ENCODE results near the gene SOX13. TPM values are rescaled to one million over a fixed set of nuclear protein-coding genes. Genes with fewer than 3 reads are reported as not detected.

Gene SOX13
- total RNA-seq, 2 experiments from 2014 or later, result 0.73 to 1.1 TPM

DNA sequence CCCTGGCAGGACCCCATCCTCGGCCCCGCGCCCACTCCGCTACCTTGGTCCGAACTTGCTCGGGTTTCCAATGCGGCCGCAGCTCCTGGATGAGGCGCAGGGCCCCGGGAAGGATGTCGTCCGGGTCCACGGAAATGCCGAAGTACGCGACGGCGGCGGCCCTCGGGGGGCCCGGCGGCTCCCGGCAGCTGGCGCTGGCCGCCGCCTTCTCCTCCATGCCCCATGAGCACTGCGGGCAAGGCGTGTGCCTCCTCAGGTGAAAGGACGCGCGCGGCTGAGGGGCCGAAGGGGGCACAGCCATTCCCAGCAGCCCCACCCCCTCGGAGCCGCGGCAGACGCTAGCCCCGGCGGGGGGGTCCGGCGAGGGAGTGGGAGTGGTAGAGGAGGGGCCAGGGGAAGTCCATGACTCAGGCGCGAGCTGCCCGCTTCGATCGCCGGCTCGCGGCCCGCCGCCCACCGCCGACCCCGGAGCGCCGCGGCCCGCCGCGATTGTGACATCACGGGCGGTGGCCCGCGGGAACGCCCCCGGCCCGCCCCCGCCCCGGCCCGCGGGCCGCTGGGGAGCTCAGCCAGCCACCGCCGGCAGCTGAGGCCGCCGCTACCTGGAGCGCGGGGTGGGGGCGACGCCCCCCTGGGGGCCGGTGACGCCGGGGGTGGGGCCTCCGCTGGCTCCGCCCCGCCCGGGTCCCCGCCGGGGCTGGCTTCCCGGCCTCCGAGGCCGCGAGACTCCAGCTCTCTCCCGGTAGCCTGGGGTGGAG lies 78.8 kb downstream of the SOX13 start, which contains the start of gene ETNK2:
ETNK2 (minus strand) TSS at position 493 of the 758 bp plus-strand sequence; CDS start at position 301, 192 bp downstream.
- Mint-ChIP-seq H3K27me3 (no peaks in the 10 kb centered on the region), H3K4me1 (peaks cover 4% of the 10 kb centered on the region), H3K9me3 (ENCODE audit: low read depth) (no peaks in the 10 kb centered on the region), H3K27ac (no peak within 1 kb of the TSS), H3K4me3 (peak within 1 kb of the TSS; percentile 63), H3K36me3 (ENCODE audit: low read depth) (no peaks in the 10 kb centered on the region)
- peak; percentile 72 for ATAC-seq
- CTCF ChIA-PET, result interaction anchor here (0.6 to 1.5 kb wide), 3 partner anchors 15 to 668 kb away, joined by 3 read pairs; no protein-coding TSS in a partner anchor
- POLR2A ChIA-PET, result interaction anchor here (0.6 kb wide), 1 partner anchor 148 kb away, joined by 3 read pairs; no protein-coding TSS in a partner anchor
- peak; percentile 62 for DNase-seq
- intact Hi-C loops (cut with DNase I, micrococcal nuclease), result loop anchor here in 1 of 2 experiments (1.0 kb wide), 1 partner anchor 290 kb away; the partner anchor contains the start of gene SNRPE

DNA sequence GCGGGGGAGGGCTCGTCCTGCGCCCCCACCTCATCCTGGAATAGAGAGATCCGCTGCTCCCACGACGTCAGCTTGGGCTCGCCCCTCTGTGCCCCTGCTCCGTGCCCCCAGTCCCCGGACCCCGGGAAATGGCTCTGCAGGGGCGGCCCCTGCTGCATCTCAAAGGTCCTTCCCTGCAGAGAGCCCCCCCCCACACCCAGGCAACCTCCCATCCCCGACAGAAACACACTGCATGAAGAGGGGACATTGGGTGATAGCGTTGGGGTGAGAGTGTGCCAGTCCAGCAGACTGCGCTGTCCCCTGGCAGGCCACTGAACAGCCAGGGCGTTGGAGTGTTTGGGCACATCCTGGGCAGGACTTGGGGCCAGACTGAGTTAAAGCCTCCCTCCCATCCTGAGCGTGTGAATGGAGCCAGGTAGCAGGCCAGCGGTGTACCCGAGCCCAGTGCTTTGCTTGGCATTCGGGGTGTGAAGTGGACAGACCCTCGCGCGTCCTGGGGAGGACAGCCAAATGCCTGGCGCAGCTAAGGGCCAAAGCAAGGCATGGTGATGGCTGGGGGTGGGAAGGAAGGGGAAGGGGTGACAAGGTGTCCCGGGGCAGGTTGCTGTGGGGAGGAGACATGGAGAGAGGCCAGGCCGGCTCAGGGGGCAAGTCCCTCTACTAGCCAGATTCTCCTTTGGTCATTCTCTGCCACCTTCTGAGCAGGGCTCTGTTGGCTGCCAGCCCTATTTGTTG lies 79.6 kb downstream of the SOX13 start:
- ChIA-PET CTCF (interaction anchor here (0.6 to 1.5 kb wide), 3 partner anchors 10 to 207 kb away, joined by 3 read pairs; no protein-coding TSS in a partner anchor), POLR2A (interaction anchor here (0.6 kb wide), 1 partner anchor 147 kb away, joined by 3 read pairs; no protein-coding TSS in a partner anchor)
- peak overlapping the region; percentile 63 for H3K4me3 Mint-ChIP-seq
- H3K36me3 Mint-ChIP-seq (ENCODE audit: low read depth), result no peaks in the 10 kb centered on the region
- no peak overlapping the region for H3K27ac Mint-ChIP-seq
- H3K9me3 Mint-ChIP-seq (ENCODE audit: low read depth), result no peaks in the 10 kb centered on the region
- peaks cover 4% of the 10 kb centered on the region for H3K4me1 Mint-ChIP-seq
- DNase-seq (no peak), ATAC-seq (peak; percentile 11)
- intact Hi-C loops (cut with DNase I, micrococcal nuclease), result loop anchor here in 1 of 2 experiments (1.0 kb wide), 1 partner anchor 291 kb away; the partner anchor contains the start of gene SNRPE
- no peaks in the 10 kb centered on the region for H3K27me3 Mint-ChIP-seq

DNA sequence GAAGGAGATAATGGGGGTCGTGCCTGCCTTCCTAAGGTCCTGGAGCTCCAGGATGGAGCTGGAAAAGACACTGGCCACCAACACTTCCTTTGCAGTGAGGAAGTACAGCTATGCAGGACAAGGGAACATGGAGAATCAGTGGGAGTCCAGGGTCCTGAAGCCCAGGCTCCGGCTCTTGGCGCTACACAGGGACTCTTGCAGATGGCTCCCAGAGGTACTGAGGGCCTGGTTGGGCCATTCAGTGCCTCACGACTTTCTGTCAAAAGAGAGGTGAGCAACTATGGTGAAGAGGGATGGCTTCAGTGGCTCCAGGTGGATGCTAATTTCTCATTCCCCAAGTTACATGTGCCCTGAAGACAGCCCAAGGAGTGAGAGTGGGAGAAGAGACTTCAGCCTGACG lies 80.8 kb downstream of the SOX13 start:
- POLR2A ChIA-PET, result no interaction called here
- H3K9me3 Mint-ChIP-seq (ENCODE audit: low read depth), result no peaks in the 10 kb centered on the region
- no peaks in the 10 kb centered on the region for H3K27me3 Mint-ChIP-seq
- ATAC-seq (no peak), DNase-seq (no peak)
- CTCF ChIA-PET, result interaction anchor here (0.6 to 1.4 kb wide), 4 partner anchors 9 to 1838 kb away, joined by 3 to 4 read pairs (median 3); no protein-coding TSS in a partner anchor
- peaks cover 4% of the 10 kb centered on the region for H3K4me1 Mint-ChIP-seq
- H3K27ac Mint-ChIP-seq, result no peak overlapping the region
- H3K36me3 Mint-ChIP-seq (ENCODE audit: low read depth), result no peaks in the 10 kb centered on the region
- no peak overlapping the region for H3K4me3 Mint-ChIP-seq
- intact Hi-C loops (cut with DNase I, micrococcal nuclease), result no loop called here

DNA sequence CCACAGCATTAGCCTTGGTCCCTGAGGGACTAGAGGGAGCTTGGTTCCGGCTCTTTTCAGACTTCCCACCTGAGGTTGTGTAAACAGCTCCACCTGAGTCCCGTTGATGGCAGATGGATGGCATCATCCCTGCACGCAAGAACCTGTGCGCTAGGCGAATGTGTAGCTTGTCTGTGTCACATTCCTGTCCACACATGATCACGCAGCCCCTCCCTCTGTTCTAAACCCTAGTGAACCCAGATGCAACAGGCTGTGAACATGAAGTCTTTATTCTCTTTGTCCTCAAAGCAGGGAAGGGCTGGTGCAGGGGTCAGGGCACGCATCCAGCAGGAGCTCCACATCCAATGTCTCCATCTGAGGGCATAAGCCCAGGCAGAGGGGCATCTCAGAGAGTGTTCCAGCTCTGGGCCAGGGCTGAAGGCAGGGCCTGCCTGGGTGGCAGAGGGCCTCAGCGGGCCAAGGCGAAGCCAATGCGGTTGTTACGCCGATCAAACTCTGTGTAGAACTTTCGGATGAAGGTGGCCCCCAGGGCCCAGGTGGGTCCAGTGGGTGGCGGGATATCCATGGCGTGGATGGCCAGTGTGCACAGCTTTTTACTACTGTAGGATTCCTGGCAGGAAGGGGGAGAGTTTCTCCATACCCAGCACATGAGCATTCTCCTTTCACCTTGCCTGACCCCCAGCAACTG lies 81.8 kb downstream of the SOX13 start:
- POLR2A ChIA-PET, result no interaction called here
- H3K27ac Mint-ChIP-seq, result no peak overlapping the region
- intact Hi-C loops (cut with DNase I, micrococcal nuclease), result no loop called here
- no peak overlapping the region for H3K4me3 Mint-ChIP-seq
- ATAC-seq (no peak), DNase-seq (no peak)
- H3K4me1 Mint-ChIP-seq, result peaks cover 4% of the 10 kb centered on the region
- H3K9me3 Mint-ChIP-seq (ENCODE audit: low read depth), result no peaks in the 10 kb centered on the region
- no peaks in the 10 kb centered on the region for H3K36me3 Mint-ChIP-seq (ENCODE audit: low read depth)
- no peaks in the 10 kb centered on the region for H3K27me3 Mint-ChIP-seq
- CTCF ChIA-PET, result interaction anchor here (1.0 to 2.1 kb wide), 6 partner anchors 9 to 244 kb away, joined by 3 to 6 read pairs (median 4); no protein-coding TSS in a partner anchor

DNA sequence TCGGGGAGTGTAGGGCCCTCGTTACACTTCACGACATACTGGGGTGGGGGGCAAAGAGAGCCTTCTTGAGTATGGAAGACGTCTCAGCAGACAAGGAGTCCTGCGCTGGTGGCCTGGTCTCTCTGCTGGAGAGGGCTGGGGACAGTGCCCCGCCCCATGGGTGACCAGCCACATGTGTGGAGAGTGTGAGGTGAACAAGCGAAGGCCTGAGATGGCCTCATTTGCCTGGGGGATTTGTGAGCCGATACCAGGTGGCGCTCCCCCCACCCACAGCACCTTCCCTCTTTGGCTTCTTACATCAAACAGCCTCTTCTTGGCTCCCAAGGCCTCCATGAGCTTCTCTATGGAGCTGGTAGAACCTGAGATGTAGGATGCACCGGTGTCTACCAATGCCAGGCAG lies 83.0 kb downstream of the SOX13 start:
- no peak for DNase-seq
- H3K27me3 Mint-ChIP-seq, result peaks cover 2% of the 10 kb centered on the region
- no peak overlapping the region for H3K4me3 Mint-ChIP-seq
- POLR2A ChIA-PET, result no interaction called here
- no peaks in the 10 kb centered on the region for H3K9me3 Mint-ChIP-seq (ENCODE audit: low read depth)
- intact Hi-C loops (cut with DNase I, micrococcal nuclease), result no loop called here
- no peaks in the 10 kb centered on the region for H3K36me3 Mint-ChIP-seq (ENCODE audit: low read depth)
- peaks cover 4% of the 10 kb centered on the region for H3K4me1 Mint-ChIP-seq
- no peak for ATAC-seq
- CTCF ChIA-PET, result interaction anchor here (0.6 to 2.1 kb wide), 2 partner anchors 51 to 233 kb away, joined by 3 to 6 read pairs; no protein-coding TSS in a partner anchor
- H3K27ac Mint-ChIP-seq, result no peak overlapping the region

DNA sequence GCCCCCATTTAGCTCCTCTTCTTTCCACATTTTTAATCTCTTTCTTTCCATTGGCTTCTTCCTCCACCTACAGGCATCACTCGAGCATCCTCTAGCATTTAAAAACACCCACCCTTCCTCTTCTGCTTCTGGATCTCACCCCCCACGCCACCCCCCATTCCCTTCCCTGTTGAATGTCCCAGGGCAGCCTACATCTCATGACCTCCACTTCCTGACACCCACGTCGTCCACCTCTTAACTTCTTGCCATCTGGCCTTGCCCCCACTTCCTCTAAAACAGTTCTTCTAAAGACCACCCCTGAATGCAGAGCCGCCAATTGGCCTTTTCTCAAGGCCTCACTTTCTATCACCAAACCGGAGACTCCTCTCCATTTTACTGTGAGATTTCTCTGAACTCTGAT lies 85.0 kb downstream of the SOX13 start:
- no peak for ATAC-seq
- peaks cover 1% of the 10 kb centered on the region for H3K4me1 Mint-ChIP-seq
- ChIA-PET CTCF (interaction anchor here (1.8 kb wide), 1 partner anchor 241 kb away, joined by 8 read pairs; no protein-coding TSS in a partner anchor), POLR2A (no interaction called here)
- no peak overlapping the region for H3K4me3 Mint-ChIP-seq
- DNase-seq, result no peak
- no peaks in the 10 kb centered on the region for H3K36me3 Mint-ChIP-seq (ENCODE audit: low read depth)
- intact Hi-C loops (cut with DNase I, micrococcal nuclease), result no loop called here
- H3K9me3 Mint-ChIP-seq (ENCODE audit: low read depth), result no peaks in the 10 kb centered on the region
- H3K27ac Mint-ChIP-seq, result no peak overlapping the region
- peaks cover 5% of the 10 kb centered on the region for H3K27me3 Mint-ChIP-seq

DNA sequence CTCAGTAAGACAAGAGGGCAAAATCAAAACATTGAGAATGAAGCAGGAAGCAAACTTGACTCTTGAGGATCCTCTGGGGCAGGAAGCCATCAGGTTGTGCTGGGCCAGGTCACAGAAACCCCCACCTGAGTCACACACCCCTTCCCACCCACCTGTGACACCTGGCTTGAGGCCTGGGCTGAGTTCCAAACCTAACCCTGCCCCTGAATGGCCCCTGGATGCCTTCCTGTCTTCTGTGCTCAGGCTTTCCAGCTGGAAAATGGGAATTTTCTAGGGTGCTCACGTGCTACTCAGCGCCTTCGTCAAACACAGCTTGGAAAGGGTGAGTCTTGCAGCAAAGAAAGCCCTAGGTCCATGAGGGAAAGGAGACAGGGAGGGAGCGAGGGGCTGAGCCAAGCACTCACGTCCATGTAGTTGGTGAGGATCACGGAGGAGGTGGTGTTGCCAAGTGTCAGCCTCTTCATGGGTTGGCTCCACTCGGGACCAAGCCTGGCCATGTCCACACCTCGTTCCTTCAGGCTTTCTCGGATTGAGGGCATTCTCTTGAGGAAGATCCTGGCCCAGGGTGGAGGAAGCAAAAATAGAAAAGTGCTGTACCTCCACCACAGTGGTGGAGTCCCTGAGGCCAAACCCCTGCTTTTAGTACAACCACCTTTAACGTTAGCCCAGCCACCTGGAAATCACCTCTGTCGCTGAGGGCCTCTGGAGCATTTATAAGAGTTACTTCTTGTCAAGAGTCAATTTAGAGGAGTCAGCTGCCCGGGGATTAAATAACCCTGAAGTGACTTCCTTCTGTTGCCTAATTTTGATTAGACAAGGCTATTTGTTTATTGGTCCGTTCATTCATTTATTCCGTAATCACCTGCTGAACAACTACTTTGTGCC lies 88.9 kb downstream of the SOX13 start:
- ChIA-PET CTCF (interaction anchor here (0.5 to 4.7 kb wide), 22 partner anchors 9 to 924 kb away, joined by 3 to 57 read pairs (median 4); partner anchors contain the start of gene PLEKHA6), POLR2A (no interaction called here)
- peaks cover 1% of the 10 kb centered on the region for H3K4me1 Mint-ChIP-seq
- H3K36me3 Mint-ChIP-seq (ENCODE audit: low read depth), result no peaks in the 10 kb centered on the region
- H3K27ac Mint-ChIP-seq, result no peak overlapping the region
- peaks cover 7% of the 10 kb centered on the region for H3K27me3 Mint-ChIP-seq
- ATAC-seq, result no peak
- DNase-seq, result no peak
- H3K4me3 Mint-ChIP-seq, result no peak overlapping the region
- no peaks in the 10 kb centered on the region for H3K9me3 Mint-ChIP-seq (ENCODE audit: low read depth)
- intact Hi-C loops (cut with DNase I, micrococcal nuclease), result loop anchor here (1.0 to 2.0 kb wide), 5 partner anchors 45 to 645 kb away; no protein-coding TSS in a partner anchor

DNA sequence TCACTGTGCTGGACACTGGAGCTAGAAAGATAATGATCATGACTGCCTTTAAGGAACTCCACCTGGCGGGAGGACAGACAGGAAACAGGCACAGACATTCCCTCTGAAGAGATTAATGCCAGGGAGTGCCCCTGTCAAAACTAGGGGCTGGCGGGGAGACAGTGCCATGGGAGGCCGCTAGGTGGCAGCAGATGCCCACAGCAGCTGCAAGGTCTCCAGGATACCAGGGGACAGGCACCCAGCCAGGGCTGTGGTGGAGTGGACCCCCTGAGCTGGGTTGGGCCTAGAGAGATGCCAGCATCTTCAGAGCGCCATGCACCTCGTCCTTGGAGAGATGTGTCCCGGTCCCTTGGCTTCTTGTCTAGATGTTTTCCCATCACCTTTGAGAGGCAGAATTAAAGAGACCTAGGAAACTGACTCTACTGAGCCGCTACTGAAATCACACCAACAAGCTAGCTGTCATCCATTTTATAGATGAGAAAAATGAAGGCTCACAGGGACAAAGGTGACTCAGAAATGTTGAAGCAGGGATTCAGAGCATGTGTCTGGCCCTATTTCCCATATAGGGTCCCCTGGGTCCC lies 89.7 kb downstream of the SOX13 start:
- Mint-ChIP-seq H3K27ac (no peak overlapping the region), H3K27me3 (peaks cover 7% of the 10 kb centered on the region), H3K9me3 (ENCODE audit: low read depth) (peaks cover 5% of the 10 kb centered on the region), H3K4me1 (peaks cover 1% of the 10 kb centered on the region), H3K4me3 (no peak overlapping the region), H3K36me3 (ENCODE audit: low read depth) (no peaks in the 10 kb centered on the region)
- peak; percentile 88 for DNase-seq
- POLR2A ChIA-PET, result interaction anchor here (0.9 kb wide), 1 partner anchor 236 kb away, joined by 3 read pairs; no protein-coding TSS in a partner anchor
- intact Hi-C loops (cut with DNase I, micrococcal nuclease), result loop anchor here (1.0 to 2.0 kb wide), 5 partner anchors 45 to 644 kb away; no protein-coding TSS in a partner anchor
- peak; percentile 98 for ATAC-seq
- CTCF ChIA-PET, result interaction anchor here (0.6 to 4.7 kb wide), 43 partner anchors 8 to 1327 kb away, joined by 3 to 57 read pairs (median 4); partner anchors contain the start of genes GOLT1A and PLEKHA6

DNA sequence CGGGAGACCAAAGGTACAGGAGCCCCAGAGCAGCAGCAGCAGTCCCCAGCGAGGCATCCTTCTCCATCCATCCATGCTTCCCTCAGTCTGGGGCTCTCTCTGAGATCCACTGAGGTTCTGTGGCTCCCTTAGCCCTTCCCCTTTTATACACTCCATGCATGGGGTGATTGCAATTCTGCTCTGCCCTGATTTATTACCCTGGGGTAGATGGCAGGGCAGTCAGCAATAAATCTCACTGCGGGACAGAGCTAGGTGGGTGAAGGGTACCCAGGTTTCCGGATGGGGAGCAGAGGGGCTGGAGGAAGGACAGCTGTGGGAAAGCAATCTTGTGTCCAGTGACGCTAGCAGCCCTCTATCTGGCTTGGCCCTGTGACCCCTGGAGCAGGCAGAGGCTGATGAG lies 93.3 kb downstream of the SOX13 start, which contains the start of gene REN:
REN (minus strand) TSS at position 119 of the 400 bp plus-strand sequence; CDS start at position 75, 44 bp downstream.
- ATAC-seq (no peak), DNase-seq (no peak)
- Mint-ChIP-seq H3K36me3 (ENCODE audit: low read depth) (peaks cover 3% of the 10 kb centered on the region), H3K27me3 (peaks cover 3% of the 10 kb centered on the region), H3K27ac (no peak within 1 kb of the TSS), H3K4me3 (no peak within 1 kb of the TSS), H3K4me1 (peaks cover 1% of the 10 kb centered on the region), H3K9me3 (ENCODE audit: low read depth) (peaks cover 22% of the 10 kb centered on the region)
- intact Hi-C loops (cut with DNase I, micrococcal nuclease), result no loop called here
- ChIA-PET CTCF (interaction anchor here (1.3 to 4.7 kb wide), 3 partner anchors 40 to 195 kb away, joined by 4 to 57 read pairs (median 5); partner anchors contain the start of gene PLEKHA6), POLR2A (no interaction called here)

DNA sequence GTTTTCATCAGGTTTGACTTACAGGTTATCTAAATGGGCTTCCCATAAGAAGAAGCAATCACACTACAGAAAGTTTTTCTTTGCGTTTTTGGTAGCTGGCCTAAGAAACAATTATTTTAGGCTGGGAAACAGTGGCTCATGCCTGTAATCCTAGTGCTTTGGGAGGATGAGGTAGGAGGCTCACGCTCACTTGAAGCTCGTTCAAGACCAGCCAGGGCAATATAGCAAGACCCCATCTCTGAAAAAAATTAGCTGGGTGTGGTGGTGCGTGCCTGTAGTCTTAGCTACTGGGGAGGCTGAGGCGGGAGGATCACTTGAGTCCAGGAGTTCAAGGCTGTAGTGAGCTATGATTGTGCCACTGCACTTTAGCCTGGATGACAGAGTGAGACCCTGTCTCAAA lies 94.8 kb downstream of the SOX13 start:
- Mint-ChIP-seq H3K36me3 (ENCODE audit: low read depth) (peaks cover 6% of the 10 kb centered on the region), H3K4me1 (no peaks in the 10 kb centered on the region), H3K4me3 (no peak overlapping the region), H3K27ac (no peak overlapping the region), H3K27me3 (peaks cover 2% of the 10 kb centered on the region), H3K9me3 (ENCODE audit: low read depth) (peaks cover 28% of the 10 kb centered on the region)
- DNase-seq (no peak), ATAC-seq (no peak)
- intact Hi-C loops (cut with DNase I, micrococcal nuclease), result no loop called here
- ChIA-PET POLR2A (no interaction called here), CTCF (interaction anchor here (1.0 to 1.9 kb wide), 11 partner anchors 13 to 335 kb away, joined by 3 to 10 read pairs (median 4); no protein-coding TSS in a partner anchor)
